Measurements from ENCODE around the gene ST8SIA1.

DNA sequence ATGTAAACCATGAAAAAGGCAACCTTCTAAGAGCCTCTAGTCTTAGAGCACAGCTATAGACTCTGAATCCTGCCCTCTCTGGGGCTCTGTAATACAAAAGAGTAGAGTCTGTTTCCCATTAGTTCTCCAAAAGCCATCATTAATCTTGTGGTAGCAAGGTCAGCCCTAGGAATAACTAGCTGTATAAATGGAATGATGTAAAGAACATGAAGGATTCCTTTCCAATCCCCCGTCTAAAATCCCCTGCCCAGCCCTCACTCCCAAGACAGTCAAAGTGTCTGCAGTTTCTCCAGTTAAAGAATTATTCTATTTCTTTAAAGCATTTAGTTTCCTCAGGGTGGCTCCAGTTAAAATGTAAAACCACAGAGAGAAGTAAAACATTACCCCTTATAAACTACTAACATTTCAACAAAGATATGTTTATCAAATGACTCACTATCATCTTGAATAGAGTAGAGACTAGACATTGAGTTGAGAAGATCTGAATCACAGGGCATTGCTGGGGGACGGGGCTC is 104.2 kb downstream of the ST8SIA1 start:
- TF ChIP-seq, protein P1, sequence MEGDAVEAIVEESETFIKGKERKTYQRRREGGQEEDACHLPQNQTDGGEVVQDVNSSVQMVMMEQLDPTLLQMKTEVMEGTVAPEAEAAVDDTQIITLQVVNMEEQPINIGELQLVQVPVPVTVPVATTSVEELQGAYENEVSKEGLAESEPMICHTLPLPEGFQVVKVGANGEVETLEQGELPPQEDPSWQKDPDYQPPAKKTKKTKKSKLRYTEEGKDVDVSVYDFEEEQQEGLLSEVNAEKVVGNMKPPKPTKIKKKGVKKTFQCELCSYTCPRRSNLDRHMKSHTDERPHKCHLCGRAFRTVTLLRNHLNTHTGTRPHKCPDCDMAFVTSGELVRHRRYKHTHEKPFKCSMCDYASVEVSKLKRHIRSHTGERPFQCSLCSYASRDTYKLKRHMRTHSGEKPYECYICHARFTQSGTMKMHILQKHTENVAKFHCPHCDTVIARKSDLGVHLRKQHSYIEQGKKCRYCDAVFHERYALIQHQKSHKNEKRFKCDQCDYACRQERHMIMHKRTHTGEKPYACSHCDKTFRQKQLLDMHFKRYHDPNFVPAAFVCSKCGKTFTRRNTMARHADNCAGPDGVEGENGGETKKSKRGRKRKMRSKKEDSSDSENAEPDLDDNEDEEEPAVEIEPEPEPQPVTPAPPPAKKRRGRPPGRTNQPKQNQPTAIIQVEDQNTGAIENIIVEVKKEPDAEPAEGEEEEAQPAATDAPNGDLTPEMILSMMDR (IDR thresholded peaks at IDR 0.05; ENCODE audit: low read length): no peak
- no peak for TF ChIP-seq EZH2phosphoT487 (IDR thresholded peaks at IDR 0.05; ENCODE audit: low read length)
